ENCODE results near the gene SCO2.
"Not testable (repeated sequence)": the region's sequence is repeated elsewhere in the genome, so short reads cannot be mapped to it uniquely, and the experiment has no call there.

SCO2 gene

DNA sequence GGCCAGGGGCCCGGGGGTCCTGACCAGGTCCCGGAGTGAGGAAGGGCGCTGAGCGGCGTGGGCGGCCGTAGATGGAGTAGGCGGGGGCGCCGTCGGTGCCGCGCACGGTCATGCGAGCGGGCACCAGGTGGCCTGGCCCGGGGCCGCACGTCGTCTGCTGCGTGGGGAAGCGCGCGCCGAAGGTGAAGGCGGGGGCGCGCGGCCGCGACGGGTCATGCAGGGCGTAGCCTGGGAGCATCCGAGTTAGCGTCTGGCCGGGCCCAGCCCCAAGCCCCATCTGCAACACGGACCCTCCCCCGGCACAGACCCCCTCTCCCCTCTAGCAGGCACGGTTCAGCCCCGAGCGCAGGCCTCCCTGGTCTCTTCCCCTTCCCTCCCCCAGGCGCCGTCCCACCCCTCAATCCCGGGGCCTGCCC is 6.2 kb upstream of the SCO2 start:
- no peak for DNase-seq

DNA sequence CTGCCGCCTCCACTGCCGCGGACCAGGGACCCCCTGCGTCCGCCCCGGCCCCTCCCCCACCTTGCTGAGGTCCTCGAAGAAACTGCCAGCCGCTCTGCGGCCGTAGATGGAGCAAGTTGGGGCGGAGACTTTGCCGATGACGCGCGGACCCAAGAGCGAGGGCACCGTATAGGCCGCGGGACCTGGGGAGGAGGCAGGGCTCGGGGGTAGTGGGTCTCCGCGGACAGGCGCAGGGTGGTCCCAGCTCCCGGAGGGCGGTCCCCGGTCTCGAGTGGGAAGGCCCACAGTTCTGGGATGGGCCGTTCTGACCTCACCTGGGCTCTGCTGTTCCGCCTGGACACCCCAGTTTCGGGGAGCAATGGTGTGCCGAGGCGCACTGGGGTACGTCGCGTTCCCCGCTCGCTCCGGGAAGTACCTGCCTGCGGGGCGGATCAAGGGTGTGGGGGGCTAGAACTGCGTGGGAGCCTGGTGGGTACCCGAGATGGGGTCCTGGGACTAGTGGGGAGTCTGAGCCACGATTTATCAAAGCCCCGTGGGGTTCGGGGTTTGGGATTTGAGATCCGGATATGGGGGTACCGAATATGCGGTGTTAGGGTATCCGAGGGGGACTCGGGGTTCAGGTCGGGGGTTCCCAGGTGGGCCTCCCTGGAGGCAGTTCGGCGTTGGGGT is 5.6 kb upstream of the SCO2 start:
- DNase-seq = peak; percentile 68

DNA sequence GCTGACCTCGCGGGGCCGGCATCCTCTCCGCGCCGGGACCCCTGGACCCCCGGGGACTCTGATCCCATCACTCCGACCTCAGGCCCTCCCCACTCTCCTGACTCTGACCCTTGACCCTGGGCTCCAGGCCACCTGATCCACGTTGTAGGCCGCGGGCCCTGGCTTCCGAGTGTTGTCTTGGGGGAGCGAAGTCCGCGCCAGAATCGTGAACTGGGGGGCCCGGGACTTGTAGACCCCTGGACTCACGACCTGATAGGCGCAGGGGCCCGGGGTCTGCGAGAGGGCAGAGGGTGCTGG is 5.1 kb upstream of the SCO2 start:
- DNase-seq = no peak

DNA sequence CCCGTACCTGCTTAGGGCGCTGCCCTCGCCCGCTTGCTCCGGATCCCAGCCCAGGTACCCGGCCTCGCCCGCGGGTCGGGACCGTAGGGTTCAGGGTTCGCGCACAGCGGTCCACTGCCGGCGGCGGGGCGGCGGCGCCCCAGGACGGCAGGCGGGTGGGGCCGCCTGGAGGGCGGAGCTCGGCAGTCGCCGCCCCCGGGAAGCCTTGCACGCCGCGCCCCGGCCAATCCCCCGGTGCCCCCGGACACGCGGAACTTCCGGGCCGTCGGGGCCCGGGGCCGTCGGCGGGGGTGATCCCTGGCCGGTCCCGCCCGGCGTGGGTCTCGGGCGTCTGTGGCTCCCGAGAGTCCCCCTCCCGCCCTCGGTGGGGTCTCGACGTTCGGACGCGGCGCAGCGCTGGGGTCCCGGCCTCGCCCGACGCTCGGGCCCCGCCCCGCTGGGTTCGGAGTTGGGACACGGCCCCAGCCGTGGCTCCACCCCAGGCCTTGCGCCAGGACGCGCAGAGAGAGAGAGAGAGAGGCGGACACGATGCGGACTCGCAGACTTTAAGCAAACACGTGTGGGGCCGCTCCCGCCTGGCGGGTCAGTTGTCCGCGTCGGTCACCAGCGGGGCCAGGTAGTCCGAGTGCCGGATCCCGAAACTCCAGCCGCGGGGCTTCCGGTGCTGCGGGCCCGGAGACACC is 4.6 kb upstream of the SCO2 start, which contains the start of gene TYMP:
TSS of gene TYMP (minus strand) at position 116 of the 683 bp plus-strand sequence. CDS start 303 bp downstream, outside the sequence.
- peak; percentile 63 for DNase-seq

DNA sequence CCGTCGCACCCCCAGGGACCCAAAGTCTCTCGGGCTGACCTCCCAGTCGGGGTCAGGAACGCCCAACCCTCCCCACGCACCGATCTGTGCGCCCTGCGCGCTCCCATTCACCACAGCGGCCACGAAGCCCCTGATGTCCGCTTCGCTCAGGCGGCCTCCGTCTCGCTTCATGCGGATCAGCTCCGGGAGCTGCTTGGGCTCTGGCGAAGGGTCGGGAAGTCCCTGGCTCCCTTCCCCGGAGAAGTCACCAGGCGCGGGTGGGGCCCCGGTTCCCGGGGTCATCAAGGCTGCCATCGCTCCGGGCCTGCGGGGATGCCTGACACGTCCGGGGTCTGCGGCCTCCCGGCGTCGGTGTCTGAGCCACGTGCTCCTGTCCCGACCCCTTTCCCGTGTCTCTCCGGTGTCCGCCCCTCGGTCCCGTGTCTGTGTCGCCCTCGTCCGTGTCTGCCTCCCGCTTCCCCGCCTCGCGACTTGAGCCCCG is 4.1 kb upstream of the SCO2 start:
- no peak for DNase-seq

DNA sequence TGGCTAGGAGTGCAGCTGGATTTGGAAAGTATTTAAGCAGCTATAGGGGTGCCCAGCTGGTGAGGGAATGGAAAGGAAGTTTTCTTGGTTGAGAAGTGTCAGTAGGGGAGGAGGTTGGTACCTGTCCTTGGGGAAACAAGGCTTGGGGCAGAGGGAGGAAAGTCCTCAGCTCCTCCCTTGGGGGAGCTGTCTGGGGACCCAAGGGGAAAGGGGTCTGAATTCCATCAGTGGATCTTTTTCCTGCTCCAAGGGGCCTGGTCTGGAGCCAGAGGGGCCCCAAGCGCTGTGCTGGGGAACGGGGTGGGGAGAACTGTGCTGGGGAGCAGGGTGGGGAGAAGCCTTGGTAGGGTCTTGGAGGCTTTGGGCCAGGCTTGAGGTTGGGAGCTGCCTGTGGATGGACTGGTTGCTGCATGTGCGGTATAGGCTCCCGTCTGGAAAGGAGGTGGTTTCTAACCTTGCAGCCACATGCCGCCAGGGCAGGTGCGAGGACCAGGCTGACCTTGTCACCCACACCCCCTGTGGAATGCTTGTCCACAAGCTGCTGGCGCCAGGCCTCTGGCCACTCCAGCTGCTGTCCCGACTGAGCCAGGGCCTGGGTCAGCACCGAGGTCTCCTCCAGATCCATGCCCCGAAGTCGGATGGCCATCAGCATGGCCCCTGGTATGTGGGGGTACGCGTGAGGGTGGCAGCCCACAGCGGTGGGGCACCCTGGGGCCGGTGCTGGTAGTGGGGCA is 3.5 kb upstream of the SCO2 start:
- no peak for DNase-seq

DNA sequence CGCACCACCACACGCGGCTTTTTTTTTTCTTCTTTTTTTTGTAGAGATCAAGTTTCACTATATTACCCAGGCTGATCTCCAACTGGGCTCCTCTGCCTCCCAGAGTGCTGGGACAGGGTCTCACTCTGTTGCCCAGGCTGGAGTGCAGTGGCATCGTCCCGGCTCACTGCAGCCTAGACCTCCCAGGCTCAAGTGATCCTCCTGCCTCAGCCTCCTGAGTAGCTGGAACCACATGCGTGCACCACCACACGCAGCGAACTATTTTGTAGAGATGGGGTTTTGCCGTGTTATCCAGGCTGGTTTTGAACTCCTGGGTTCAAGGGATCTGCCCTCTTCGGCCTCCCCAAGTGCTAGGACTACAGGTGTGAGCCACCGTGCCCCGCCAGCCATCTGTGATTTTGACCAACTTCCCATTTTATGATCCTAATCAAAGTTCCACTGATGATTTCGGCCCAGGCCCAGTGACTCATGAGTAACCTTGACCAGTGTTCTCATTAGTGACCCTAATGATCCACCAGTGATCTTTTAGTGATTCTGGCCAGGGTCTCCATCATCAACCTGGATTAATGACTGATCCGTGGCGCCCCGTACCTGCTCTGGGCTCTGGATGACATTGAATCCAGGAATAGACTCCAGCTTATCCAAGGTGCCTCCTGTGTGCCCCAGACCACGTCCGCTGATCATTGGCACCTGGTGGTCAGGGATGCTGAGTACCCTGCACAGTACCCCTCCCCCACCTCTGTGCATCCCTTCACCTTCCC is 2.7 kb upstream of the SCO2 start:
- DNase-seq = no peak

DNA sequence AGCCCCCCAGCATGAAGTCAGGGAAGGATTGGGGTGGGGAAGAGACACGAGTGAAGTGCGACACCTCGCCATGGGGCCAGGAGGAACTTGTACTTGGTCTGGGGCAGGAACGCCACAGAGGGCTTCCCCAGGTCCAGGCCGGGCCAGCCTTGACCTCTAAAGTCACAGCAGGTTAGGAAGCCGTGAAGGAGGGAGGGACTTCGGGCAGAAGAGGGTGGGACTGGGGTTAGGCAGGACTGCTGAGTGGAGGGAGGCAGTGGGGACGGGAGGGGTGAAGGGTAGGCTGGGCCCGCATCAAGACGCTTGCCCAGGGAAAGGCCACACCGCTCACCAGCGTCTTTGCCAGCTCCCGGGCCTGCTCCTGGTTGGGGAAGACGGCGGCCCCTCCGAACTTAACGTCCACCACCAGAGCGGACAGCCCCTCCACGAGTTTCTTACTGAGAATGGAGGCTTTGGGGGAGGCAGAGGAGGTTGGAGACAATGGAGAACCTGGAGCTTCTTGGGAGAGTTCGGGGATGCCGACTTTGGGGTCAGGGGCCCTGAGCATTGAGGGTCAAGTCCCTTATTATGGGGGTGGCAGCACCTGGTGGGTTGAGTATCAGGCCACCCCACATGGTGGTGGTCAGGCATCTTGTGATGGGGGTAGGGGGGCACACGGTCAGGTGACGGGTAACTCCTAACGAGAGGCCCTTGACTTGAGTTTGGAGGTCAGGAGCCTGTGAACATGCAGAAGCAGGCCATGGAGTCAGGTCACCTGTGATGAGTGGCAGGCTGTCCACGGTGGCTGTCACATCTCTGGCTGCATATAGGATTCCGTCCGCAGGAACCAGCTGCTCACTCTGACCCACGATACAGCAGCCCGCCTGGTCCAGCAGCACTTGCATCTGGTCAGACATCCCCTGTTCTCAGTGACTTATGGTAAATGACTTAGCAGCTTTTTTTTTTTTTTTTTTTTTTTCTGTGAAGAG is 1.7 kb upstream of the SCO2 start:
- DNase-seq = no peak

DNA sequence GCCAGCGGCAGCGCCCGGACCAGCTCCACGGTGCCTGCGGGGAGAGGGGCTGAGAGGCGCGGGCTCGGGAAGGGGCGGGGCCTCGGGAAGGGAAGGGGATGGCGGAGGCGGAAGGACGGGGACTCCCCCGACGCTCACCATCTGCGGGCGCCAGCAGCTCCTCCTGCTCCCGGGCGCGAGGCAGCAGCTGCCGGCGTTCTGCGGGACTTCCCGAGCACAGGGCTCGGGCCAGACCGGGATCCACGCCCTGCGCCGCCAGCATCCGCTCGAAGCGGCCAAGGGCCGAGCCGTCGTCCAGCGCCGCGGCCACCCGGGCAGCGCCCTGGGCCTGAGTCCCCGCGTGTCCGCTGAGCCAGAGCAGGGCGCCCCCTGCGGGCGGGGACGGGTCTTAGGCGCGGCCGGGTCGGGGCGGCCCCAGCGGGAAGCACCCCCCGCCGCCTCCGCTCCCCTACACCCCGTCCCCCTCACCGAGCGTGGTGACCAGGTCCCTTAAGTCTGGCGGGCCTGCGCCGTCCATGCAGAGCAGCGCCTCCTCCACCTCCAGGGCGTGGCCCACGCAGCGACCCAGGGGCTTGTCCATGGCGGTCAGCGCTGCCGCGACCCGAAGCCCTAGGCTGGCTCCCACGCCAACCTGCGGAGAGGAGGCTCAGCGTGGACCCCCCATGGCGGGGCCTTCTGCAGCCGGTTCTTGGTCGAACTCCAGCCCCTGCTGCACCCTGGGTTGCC is 873 bp upstream of the SCO2 start:
- DNase-seq = peak; percentile 58

DNA sequence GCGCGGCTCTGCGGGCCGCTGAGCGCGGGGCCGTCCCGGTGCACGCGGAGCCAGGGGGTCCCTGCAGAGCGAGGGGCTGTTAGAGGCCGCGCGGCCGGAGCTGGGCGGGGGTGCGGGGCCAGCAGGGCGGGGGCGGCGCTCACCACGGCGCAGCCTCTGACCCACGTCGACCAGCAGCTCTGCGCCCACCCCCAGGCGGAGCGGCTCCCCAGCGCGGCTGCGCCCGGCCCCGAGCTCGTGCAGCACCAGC is 385 bp upstream of the SCO2 start:
- DNase-seq = no peak

DNA sequence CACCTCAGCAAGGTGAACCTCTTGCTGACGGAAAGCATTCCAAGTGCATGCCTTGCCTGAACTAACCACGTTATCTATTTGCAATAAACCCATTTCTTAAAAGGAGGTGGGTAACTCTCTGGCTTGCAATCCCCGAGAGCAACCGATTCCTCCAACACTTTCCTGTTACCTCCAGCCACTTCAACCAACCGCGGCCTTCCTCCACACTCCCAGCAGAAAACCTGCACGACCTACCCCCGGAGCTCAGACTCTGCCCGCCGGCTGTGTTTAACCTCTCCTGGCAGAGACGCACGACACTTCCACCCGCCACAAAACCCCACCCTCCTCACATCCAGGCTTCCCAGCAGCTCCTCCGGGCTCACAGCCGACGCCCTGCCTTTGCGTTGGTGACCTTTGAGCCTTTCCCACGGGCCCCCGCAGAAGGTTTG is 708 bp downstream of the SCO2 start:
- no peak for DNase-seq

DNA sequence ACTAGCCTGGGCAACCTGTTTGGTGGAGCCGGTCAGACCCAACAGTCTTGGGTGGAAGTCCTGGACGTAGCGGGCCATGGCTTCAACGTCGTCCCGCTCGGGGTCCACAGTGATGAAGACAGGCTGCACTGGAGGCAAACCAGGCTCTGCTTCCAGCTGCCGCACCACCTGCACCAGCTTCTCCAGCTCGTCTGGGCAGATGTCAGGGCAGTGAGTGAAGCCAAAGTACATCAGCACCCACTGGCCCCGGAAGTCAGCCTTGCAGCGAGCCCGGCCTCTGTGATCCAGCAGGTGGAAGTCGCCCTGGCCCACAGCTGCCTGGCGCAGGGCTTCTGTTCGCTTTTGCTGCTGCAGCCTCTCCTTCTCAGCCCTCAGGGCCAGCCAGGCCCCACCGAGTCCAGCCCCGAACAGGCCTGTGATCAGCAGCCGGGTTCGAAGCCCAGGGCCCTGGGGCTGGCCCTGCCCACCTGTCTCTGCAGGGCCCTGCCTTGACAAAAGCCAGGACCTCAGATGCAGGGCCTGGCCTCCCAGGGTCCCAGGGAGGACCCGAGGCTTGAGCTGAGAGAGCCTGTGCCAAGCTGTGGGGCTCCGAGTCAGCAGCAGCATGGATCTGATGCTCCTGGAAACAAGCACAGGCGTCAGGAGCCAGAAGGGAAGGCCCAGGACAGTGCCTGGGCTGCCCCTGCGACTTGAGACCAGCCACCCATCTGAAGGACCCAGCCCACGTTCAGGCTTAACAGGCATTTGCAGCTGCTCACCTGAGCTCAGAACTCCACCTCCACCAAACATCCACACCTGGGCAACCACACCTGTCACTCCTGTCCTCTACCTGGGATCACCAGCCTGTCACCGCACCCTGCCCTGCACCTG is 1.4 kb downstream of the SCO2 start:
- no peak for DNase-seq

DNA sequence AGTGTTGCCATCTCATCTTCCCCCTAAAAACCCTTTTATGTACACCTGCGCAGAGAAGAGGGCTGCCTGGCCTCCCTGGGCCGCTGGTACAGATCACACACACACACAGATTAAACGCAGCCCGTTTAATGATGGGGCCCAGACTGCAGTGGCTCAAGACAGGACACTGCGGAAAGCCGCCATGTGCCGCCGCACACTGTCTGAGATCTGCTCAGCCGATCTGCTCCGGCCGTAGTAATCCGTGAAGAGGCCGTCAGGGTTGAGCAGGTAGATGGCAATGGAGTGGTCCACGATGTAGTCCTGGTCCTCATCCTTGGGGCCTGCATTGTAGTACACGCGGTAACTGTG is 2.0 kb downstream of the SCO2 start:
- DNase-seq = no peak

DNA sequence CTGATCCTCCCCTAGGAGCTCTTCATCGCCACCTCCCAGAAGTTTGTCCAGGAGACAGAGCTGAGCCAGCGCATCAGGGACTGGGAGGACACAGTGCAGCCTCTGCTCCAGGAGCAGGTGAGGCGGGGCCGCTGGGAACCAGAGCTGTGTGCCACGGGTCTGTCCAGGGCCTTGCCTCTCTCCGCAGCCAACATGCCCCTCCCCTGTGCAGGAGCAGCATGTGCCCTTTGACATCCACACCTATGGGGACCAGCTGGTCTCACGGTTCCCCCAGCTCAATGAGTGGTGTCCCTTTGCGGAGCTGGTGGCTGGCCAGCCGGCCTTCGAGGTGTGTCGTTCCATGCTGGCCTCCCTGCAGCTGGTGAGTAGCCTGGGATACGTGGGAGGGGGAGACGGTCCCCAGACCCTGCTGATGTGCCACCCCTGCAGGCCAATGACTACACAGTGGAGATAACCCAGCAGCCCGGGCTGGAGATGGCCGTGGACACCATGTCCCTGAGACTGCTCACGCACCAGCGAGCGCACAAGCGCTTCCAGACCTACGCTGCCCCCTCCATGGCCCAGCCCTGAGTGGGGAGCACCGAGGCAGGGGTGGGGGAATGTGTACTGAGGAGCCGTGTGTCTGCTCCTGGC is 2.5 kb downstream of the SCO2 start:
- no peak for DNase-seq

DNA sequence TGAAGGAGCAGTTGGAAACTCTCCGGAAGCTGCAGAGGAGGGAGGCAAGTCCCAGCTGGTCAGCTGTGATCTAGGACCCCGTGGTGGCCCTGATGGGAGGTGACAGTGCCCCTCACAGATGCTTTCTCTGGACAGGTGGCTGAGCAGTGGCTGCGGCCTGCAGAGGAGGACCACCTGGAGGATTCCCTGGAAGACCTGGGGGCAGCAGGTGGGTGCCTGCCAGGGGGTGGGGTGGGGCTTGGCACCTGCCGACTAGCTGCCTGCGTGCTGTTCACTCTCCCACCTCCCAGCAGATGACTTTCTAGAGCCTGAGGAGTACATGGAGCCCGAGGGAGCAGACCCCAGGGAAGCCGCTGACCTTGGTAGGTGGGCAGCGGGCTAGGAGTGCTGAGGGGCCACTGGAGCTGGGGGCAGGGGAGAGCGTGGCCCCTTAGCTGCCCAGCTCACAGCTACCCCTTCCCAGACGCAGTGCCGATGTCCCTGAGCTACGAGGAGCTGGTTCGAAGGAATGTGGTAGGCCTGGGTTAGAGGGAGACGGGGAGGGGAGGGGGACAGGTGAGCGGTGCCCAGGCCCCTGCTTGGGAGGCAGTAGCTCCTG is 3.1 kb downstream of the SCO2 start:
- DNase-seq = no peak

DNA sequence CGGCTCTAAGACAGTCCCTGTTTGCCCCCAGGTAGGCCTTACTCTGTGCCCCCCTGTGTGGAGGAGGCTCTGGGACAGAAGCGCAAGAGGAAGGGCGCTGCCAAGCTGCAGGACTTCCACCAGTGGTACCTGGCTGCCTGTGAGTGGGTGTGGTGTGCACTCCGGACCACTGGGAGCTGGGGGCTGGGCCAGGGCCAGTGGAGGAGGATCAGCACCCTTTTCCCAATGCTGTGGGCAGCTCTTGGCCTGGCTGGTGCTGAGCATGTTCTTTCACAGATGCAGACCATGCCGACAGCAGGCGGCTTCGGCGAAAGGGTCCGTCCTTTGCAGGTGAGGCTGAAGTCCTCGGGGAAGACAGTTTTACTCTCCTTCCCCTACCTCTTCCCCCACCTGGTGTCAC is 3.7 kb downstream of the SCO2 start:
- no peak for DNase-seq

DNA sequence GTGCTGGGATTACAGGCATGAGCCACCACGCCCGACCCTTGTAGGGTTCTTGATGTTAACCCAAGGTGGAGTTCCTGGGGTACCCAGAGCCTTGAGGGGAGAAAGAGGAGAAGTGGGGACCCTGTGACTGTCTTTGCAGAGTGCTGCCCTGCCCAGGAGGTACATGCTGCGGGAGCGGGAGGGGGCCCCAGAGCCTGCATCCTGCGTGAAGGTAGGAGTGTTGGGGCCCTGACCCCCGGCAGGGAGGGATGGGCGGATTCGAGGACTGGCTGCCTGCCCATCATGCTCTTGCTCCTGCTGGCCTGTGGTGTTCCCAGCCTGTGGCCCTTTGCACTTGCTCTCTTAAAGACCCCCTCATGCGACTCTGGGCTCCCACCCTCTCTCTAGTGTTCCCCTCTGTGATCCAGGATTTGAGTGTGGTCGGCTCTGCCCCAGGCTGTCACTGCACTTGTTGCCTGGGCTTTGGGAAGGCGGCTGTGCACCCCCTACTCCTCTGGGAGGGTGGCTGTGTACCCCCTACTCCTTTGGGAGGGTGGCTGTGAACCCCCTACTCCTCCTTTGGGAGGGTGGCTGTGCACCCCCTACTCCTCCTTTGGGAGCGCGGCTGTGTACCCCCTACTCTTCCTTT is 4.5 kb downstream of the SCO2 start:
- DNase-seq = no peak

DNA sequence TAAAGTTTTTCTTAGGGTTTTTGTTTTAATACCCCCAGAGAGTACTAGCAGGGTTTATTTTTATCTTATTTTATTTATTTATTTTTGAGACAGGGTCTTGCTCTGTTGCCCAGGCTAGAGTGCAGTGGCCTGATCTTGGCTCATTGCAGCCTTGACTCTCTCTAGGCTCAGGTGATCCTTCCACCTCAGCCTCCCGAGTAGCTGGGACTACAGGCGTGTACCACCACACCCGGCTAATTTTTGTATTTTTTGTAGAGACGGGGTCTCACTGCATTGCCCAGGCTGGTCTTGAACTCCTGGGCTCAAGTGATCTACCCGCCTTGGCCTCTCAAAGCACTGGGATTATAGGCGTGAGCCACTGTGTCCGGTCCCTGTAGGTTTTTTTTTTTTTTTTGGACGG is 5.2 kb downstream of the SCO2 start:
- not testable (repeated sequence) for DNase-seq

DNA sequence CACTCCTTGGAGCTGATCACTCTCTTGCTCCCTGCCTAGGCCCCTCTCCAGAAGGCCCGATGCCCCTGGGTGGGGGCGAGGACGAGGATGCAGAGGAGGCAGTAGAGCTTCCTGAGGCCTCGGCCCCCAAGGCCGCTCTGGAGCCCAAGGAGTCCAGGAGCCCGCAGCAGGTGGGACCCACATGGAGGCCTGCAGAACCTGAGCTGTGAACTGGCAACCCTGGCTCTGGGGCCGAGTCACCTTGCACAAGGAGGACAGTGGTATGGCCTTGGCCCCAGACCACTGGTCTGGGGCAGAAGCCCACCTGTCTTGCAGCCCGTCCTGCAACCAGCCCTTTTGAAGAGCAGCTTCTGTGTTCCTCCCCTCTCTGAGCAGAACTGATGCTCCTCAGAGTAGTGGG is 6.2 kb downstream of the SCO2 start:
- no peak for DNase-seq
